Urothelium cell line (cell line): ENCODE measurements around the gene DUS2.
A peak's percentile ranks its signal among the peaks of the same experiment; 100 is the strongest.

Experiments used
- DNase-seq: peaks from one replicate; pipeline ENCODE4 v3.0.0; 2011; ENCODE audit warnings: low spot score, mixed read lengths
- FAIRE-seq: peaks from 2 replicates; lab custom pipeline; 2011; peaks lifted over from hg19 to GRCh38; lab: Jason Lieb, UNC

The DUS2 gene

GRCh38 chr16:68040506-68041288 lies 17.6 kb downstream of the DUS2 start:
- FAIRE-seq: peak; percentile 48
- DNase-seq: peak; percentile 81

- FAIRE-seq: no peak
Measured at GRCh38 chr16:68041783-68042182, 18.7 kb downstream of the DUS2 start.

DNA sequence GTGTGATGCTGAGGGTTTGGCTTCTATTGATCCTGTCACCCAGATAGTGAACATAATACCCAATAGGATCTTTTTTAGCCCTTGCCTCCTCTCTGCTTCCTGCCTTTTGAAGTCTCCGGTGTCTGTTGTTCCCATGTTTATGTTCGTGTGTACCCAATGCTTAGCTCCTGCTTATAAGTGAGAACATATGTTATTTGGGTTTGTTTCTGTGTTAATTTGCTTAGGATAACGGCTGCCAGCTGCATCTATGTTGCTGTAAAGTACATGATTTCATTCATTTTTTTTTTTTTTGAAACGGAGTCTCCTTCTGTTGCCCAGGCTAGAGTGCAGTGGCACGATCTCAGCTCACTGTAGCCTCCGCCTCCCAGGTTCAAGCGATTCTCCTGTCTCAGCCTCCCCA lies 23.0 kb downstream of the DUS2 start:
- FAIRE-seq: no peak
- DNase-seq: no peak

More at GRCh38 chr16:68041783-68042182, 18.7 kb downstream of the DUS2 start:
- no peak for DNase-seq

DNA sequence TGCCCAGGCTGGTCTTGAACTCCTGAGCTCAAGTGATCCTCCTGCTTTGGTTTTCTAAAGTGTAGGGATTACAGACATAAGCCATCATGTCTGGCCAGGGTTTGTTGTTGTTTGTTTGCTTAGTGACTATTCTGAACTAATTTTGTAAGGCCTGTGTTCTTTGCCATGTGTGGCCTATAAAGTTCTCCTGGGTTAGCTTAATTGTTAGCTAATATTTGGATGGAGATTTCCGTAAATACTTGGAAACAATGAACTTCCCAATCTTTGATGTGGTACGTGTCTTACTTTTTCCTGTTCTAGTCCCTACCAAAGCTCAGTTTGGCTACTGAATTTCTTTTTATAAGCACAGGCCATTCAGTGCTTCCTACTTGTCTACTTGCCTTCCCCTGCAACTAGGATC lies 24.9 kb downstream of the DUS2 start:
- no peak for FAIRE-seq
- DNase-seq: no peak

DNA sequence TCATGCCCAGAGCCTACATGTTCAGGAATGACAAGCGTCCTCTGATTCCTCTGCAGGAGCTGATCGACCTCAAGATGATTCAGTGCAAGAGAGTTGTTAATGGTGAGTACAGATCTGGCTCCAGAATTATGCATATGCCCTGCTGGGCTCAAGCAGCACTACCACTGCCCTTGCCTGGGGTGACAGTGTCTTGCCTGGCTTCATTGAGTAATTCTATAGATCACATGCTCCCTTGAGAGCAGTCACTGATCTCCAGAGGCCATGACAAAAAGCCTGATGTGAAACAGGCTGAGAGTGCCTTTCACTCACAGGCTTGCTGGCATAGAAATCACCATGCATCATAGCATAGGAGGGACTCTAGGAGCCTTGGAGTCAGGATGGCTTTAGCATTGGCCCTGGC lies 26.4 kb downstream of the DUS2 start:
- FAIRE-seq (no peak), DNase-seq (no peak)

- DNase-seq: no peak
- FAIRE-seq: no peak
Measured at GRCh38 chr16:68055395-68055794, 32.3 kb downstream of the DUS2 start.

- FAIRE-seq (no peak), DNase-seq (no peak)
Measured at GRCh38 chr16:68059804-68060203, 36.7 kb downstream of the DUS2 start.

DNA sequence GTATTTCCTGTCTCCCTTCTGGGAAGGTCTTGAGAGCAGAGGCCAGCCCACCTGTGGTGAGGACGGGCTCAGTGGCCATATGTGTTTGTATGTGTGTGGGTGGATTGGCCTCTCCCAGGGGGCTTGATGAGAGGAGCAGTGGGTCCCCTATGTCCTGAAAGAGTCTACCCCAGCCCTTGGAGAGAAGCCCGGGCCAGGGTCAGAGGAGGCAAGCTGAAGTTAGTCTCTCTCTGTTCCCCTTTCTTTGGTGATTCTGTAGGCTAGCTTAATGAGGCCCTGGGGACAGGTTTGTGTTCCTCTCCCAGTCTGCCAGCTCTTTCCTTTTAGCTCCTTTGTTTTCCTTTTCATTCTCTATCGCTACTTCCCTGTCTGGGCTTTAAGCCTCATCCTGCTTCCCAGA lies 38.3 kb downstream of the DUS2 start:
- FAIRE-seq (no peak), DNase-seq (no peak)

GRCh38 chr16:68062910-68063393 lies 39.9 kb downstream of the DUS2 start:
- no peak for DNase-seq
- FAIRE-seq: no peak

DNA sequence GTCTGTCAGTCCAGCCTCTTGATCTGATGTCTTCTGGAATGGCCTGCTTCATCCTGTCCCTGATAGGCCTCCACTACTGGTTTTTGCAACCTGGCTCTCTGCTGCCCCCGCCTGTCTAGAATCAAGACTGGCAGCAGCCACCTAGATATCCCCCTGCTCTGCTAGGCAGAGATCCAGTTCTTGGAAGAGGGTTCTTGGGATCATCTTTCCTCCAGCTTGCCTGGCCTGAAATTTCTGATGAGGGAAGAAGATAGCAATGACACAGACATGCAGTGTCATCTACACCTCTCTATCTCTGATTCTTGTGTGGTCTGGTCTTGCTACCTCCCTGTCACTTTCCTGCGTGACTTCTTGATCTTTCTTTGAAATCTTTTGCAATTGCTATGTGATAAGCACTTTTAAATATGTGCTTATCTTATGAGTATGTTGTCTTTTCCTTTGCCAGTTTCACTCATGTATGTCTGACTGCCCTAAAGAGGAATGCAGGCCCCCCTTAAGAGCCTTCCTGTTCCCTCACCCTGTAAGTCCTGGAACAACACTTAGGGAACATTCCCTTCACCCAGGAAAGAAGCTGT lies 41.8 kb downstream of the DUS2 start:
- DNase-seq (peak; percentile 81), FAIRE-seq (no peak)

- no peak for DNase-seq
- no peak for FAIRE-seq
Measured at GRCh38 chr16:68065716-68066305, 42.7 kb downstream of the DUS2 start.

DNA sequence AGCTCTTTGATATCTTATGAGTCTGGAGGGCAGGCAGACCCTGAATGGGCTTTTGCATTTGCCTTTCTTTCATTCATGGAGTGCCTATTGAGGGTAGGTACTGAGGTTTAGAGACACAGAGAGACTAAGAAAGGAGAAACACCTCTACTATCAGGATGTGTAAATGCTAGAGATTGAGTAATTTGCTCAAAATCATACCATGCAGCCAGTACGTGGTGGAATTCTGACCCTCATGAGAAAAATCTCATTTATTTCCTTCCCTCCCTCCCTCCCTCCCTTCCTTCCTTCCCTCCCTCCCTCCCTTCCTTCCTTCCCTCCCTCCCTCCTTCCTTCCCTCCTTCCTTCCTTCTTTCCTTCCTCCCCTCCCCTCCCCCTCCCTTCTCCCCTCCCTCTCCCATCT lies 43.7 kb downstream of the DUS2 start:
- DNase-seq: no peak
- no peak for FAIRE-seq

DNA sequence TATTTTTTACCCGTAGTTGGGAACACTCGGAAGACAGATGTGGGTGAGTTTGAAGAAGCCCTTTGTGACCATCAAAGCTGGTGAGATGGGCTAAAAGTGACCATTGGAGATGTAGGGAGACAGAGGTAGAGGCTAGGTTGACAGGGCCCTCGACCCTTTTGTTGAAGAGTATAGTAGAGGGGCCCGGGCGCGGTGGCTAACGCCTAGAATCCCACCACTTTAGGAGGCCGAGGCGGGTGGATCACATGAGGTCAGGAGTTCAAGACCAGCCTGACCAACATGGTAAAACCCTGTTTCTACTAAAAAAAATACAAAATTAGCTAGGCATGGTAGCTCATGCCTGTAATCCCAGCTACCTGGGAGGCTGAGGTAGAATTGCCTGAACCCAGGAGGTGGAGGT lies 45.8 kb downstream of the DUS2 start:
- no peak for DNase-seq
- FAIRE-seq: no peak

- DNase-seq: no peak
- FAIRE-seq: no peak
Measured at GRCh38 chr16:68069511-68070248, 46.6 kb downstream of the DUS2 start.

- FAIRE-seq: no peak
- DNase-seq: no peak
Measured at GRCh38 chr16:68070249-68070730, 47.2 kb downstream of the DUS2 start.

GRCh38 chr16:68070806-68071517 lies 47.9 kb downstream of the DUS2 start:
- DNase-seq: no peak

GRCh38 chr16:68071518-68071901 lies 48.4 kb downstream of the DUS2 start:
- no peak for DNase-seq
- no peak for FAIRE-seq

More at GRCh38 chr16:68070806-68071517, 47.9 kb downstream of the DUS2 start:
- FAIRE-seq: no peak

- FAIRE-seq (no peak), DNase-seq (no peak)
Measured at GRCh38 chr16:68072038-68072695, 49.1 kb downstream of the DUS2 start.

DNA sequence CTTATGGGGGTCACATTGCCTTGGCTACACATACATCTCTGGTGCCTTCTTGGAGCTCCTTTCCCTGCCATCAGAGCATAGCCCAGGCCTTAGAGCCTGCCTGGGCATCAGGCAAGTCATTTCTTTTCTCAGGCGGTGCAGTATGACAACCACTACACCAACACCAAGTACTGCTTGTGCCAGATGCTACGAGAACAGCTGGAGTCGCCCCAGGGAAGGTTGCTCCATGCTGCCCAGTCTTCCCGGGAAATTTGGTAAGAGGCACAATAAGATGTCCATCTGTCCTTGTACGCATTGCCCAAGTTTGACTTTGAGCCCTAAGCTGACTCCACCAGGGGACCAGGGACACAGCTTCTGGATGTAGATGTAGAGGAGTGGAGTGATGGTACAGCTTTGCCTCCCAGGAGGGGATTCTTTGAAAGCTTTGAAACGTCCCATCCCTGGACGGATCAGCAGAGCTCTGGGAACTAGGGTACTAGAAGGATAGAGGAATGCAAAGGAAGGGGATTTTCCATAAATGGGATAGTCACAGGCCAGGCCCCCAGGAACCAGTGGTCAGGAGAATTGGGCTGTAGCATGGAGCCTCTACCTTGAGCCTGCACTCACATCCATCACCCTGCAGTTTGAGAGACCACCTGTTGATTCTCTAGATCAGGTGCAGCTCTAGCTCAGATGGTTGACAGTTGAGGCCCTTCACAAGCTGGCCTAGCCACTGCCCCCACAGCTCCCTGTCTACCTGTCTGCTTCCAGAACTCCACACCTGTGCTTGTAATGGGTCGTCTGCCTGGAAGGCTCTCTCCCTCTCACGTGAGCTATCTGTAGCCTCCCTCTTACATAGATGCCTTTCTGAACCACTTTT lies 51.0 kb downstream of the DUS2 start:
- DNase-seq: no peak
- FAIRE-seq: no peak
